Sciatic nerve (tissue), 2 donors: ENCODE measurements around the gene PRAMEF11. TPM values are rescaled to one million over a fixed set of nuclear protein-coding genes. Genes with fewer than 3 reads are reported as not detected.
"Not testable (repeated sequence)": the region's sequence is repeated elsewhere in the genome, so short reads cannot be mapped to it uniquely, and the experiment has no call there.

Experiments
- ATAC-seq: fragments of 200-7000 bp; cut with Tn5 transposase; one replicate; pipeline ENCODE4 v1.9.1; 2020; ENCODE audit warnings: mild to moderate bottlenecking, moderate library complexity
- DNase-seq: peaks from one replicate; pipeline ENCODE4 v3.0.0-alpha.2; 2020; ENCODE audit warnings: low spot score
- intact Hi-C: fragments of 100-400 bp; cut with DNase I; formaldehyde crosslinking; loops from one replicate; pipeline ENCODE4 v1.14.2; 2022
- total RNA-seq: library from RNA; stranded (reverse); fragmentation: NEBNext Ultra II Directional; extraction: Animal tissue kit (Norgen Biotek cat#: 25700); gene quantifications from one replicate; pipeline ENCODE4 v1.2.1, GENCODE V29; 2021
- donor health status: DM: no; HTN: no; CAD: no.
- donor health status: DM: no; HTN: no; CAD: no.

The PRAMEF11 gene
- not detected for total RNA-seq

GRCh38 chr1:12831310-12831709 lies at the start of gene PRAMEF11:
Gene PRAMEF11 (minus strand): TSS chr1:12831410. CDS start chr1:12828789, 2,621 bp downstream.
- intact Hi-C loops, DNase-seq, ATAC-seq: not testable (repeated sequence)

- DNase-seq, ATAC-seq, intact Hi-C loops: not testable (repeated sequence)
Measured at GRCh38 chr1:12878453-12878852, 47.2 kb upstream of the PRAMEF11 start.

GRCh38 chr1:12863131-12863880 lies 32.1 kb upstream of the PRAMEF11 start:
- intact Hi-C loops, DNase-seq, ATAC-seq: not testable (repeated sequence)

GRCh38 chr1:12856786-12857185 lies 25.6 kb upstream of the PRAMEF11 start, which contains the start of gene PRAMEF2:
Gene PRAMEF2 (plus strand): TSS chr1:12857086. CDS start chr1:12859010, 1,924 bp downstream.
- DNase-seq, intact Hi-C loops, ATAC-seq: not testable (repeated sequence)

GRCh38 chr1:12851779-12852178 lies 20.6 kb upstream of the PRAMEF11 start:
- intact Hi-C loops = no loop called here
- ATAC-seq = no peak

GRCh38 chr1:12848620-12849019 lies 17.4 kb upstream of the PRAMEF11 start, which contains the start of gene HNRNPCL1:
Gene HNRNPCL1 (minus strand): TSS chr1:12848720. CDS start chr1:12848289, 431 bp downstream.
- intact Hi-C loops, ATAC-seq, DNase-seq: not testable (repeated sequence)

More at GRCh38 chr1:12851779-12852178, 20.6 kb upstream of the PRAMEF11 start:
- no peak for DNase-seq

GRCh38 chr1:12833251-12833650 lies 2.0 kb upstream of the PRAMEF11 start:
- intact Hi-C loops, ATAC-seq, DNase-seq: not testable (repeated sequence)

GRCh38 chr1:12819061-12819460 lies 12.1 kb downstream of the PRAMEF11 start:
- DNase-seq = not testable (repeated sequence)

GRCh38 chr1:12811409-12811784 lies 19.8 kb downstream of the PRAMEF11 start:
- intact Hi-C loops = no loop called here
- no peak for DNase-seq
- ATAC-seq = no peak

More at GRCh38 chr1:12819061-12819460, 12.1 kb downstream of the PRAMEF11 start:
- ATAC-seq, intact Hi-C loops: not testable (repeated sequence)

GRCh38 chr1:12810691-12811408 lies 20.4 kb downstream of the PRAMEF11 start:
- intact Hi-C loops = no loop called here
- ATAC-seq (no peak), DNase-seq (no peak)

GRCh38 chr1:12809933-12810332 lies 21.3 kb downstream of the PRAMEF11 start:
- no peak for DNase-seq
- intact Hi-C loops = no loop called here

GRCh38 chr1:12799730-12800129 lies 31.5 kb downstream of the PRAMEF11 start:
- DNase-seq (no peak), ATAC-seq (no peak)
- intact Hi-C loops = no loop called here

More at GRCh38 chr1:12809933-12810332, 21.3 kb downstream of the PRAMEF11 start:
- ATAC-seq = no peak

GRCh38 chr1:12798911-12799310 lies 32.3 kb downstream of the PRAMEF11 start:
- no peak for DNase-seq
- no peak for ATAC-seq
- intact Hi-C loops = no loop called here

- DNase-seq, intact Hi-C loops, ATAC-seq: not testable (repeated sequence)
Measured at GRCh38 chr1:12791097-12791496, 40.1 kb downstream of the PRAMEF11 start, which contains the start of gene PRAMEF1. Gene PRAMEF1 (plus strand): TSS chr1:12791397. CDS start chr1:12793228, 1,831 bp downstream.

GRCh38 chr1:12784729-12785128 lies 46.5 kb downstream of the PRAMEF11 start:
- ATAC-seq, intact Hi-C loops, DNase-seq: not testable (repeated sequence)

- intact Hi-C loops, DNase-seq, ATAC-seq: not testable (repeated sequence)
Measured at GRCh38 chr1:12783783-12784182, 47.4 kb downstream of the PRAMEF11 start.

GRCh38 chr1:12781488-12781887 lies 49.7 kb downstream of the PRAMEF11 start:
- DNase-seq = not testable (repeated sequence)

GRCh38 chr1:12778907-12779306 lies 52.3 kb downstream of the PRAMEF11 start:
- intact Hi-C loops = no loop called here
- ATAC-seq (no peak), DNase-seq (no peak)

More at GRCh38 chr1:12781488-12781887, 49.7 kb downstream of the PRAMEF11 start:
- intact Hi-C loops, ATAC-seq: not testable (repeated sequence)

- DNase-seq (no peak), ATAC-seq (no peak)
Measured at GRCh38 chr1:12778061-12778460, 53.1 kb downstream of the PRAMEF11 start.

More at GRCh38 chr1:12778061-12778460, 53.1 kb downstream of the PRAMEF11 start:
- intact Hi-C loops = no loop called here
